CD4-positive, alpha-beta T cell treated with Interleukin-17A for 1 hour (primary cell): ENCODE results near the gene DNAJB6.

Experiments used
- DNase-seq: peaks from one replicate; pipeline ENCODE4 v3.0.0-alpha.2; 2020

DNAJB6 gene

GRCh38 chr7:157397731-157398691, 61.2 kb downstream of the DNAJB6 start:
- no peak for DNase-seq

DNA sequence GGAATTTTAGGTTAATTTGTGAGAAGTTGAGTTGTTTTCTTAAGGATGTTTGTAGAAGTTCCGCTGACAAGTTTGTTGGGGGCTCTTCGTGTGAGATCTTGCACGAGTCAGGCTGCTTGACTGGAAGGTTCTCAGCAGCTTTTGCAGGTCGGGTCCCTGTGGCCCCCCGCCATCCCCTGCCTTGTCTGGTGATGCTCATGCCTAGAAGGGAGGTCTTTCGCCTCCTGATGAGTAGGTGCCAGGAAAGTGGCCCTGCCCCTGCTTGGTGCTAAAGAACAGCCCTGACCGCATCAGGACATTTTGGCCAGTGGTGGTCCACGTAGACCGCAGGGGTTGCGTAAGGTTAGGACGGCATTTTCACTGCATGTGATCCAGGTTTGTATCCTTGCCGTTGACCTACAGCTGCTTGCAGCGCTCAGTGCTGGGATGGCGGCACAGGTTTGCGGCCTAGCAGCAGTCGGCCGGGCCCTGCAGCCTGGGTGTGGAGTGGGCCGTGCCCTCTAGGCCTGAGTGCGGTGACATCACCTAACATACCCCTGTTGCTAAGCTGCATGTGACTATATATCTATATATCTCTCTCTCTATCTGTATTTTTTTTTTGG, 62.4 kb downstream of the DNAJB6 start:
- DNase-seq, result no peak

DNA sequence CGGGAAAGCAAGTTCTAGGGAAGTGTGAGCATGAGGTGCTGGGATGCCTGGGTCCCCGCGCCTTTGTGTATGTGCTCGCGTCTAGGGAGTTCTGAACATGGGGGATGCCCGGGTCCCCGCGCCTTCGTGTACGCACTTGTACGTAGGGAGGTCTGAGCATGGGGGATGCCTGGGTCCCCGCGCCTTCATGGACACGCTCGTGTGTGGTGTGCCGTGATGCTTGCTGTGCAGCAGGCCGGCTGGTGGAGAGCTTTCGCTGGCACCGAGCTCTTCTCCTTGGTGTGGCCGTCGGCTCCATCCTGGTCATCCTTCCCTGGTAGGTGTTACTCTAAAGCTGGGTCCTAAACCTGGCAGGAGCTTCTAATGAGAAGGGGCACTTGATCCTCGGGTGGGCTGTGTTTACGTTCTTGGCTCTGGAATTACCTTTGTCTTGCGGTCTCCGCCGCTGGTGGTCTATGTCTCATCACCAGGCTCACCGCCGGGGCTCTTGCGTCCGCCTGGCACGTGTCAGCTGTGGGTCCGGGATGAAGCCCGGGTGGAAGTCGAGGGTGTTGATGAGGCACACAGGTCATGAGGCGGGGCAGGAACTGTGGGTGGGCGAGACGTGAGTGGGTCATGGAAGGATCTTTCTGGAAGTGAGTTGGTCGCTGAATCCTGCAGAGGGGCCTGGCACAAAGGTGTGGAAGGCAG, 63.5 kb downstream of the DNAJB6 start:
- no peak for DNase-seq

GRCh38 chr7:157401567-157402387, 65.0 kb downstream of the DNAJB6 start:
- DNase-seq, result no peak

GRCh38 chr7:157402388-157402703, 65.5 kb downstream of the DNAJB6 start:
- no peak for DNase-seq

DNA sequence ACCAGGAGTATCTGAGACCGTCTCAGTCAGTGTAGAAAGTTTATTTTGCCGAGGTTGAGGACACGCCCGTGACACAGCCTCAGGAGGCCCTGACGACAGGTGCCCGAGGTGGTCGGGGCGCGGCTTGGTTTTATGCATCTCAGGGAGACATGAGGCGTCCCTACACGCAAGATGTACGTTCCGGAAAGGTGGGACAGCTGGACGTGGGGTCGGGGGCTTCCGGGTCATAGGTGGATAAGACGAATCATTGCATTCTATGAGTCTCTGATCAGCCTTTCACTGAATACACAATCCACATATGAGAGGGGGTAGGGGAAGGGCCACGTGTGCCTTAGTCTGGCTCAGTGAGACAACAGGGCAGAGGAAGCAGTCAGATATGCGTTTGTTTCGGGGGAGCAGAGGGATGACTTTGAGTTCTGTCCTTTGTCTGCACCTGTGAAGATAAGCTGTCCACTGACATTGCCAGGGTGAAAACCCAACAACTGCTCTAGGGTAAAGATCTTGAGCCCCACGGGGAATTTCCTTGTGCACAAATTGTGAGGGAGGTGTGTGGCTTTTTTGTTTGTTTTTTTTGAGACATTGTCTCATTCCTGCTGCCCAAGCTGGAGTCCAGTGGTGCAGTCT, 66.2 kb downstream of the DNAJB6 start:
- DNase-seq, result no peak

DNA sequence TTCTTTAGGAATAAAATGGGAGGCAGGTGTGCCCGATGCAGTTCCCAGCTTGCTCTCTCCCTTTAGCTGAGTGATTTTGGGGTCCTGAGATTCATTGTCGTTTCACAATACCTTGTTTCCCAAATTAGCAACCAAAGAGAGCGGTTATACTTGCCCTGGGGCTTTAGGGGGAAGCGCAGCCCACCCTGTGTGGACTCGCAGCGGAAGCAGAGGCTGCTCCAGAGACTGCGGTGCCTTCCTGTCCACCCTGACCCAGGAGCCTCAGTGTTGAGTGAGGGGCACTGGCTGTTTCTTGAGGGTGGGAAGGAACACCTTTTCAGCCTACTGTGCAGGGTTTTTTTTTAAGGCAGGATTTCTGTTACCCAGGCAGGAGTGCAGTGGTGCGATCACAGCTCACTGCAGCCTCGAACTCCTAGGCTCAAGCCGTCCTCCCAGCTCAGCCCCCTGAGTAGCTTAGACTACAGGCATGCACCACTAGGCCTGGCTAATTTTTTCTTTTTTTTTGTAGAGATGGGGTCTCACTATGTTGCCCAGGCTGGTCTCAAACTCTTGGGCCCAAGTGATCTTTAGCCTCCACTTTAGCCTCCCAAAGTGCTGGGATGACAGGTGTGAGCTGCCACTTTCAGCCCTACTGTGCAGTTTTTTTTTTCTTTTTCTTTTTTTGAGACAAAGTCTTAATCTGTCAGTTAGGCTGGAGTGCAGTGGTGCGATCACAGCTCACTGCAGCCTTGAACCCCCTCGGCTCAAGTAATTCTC, 67.0 kb downstream of the DNAJB6 start:
- DNase-seq, result no peak

GRCh38 chr7:157404845-157405481, 68.2 kb downstream of the DNAJB6 start:
- no peak for DNase-seq

GRCh38 chr7:157405501-157405900, 68.7 kb downstream of the DNAJB6 start:
- DNase-seq, result no peak

- no peak for DNase-seq
Measured at GRCh38 chr7:157405914-157406810, 69.4 kb downstream of the DNAJB6 start.

DNA sequence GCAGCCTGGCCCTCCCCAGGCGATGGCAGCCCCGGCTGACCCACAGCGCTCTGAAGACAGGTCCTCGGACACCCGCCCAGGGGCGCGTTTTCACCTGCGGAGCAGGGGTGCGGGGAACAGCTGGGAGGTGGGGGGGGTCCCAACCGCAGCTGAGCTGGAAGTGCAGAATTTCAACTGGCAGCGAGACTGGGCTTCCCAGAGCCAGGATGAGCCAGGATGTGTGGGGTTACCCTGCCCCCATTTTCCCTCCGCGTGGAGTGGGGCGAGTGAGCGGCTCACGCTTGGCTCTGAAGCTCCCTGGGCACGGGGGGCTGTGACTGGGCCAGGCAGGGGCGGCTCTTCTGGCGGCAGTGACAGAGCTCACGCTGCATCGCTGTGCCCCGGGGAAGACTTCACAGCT, 70.2 kb downstream of the DNAJB6 start:
- DNase-seq, result no peak

DNA sequence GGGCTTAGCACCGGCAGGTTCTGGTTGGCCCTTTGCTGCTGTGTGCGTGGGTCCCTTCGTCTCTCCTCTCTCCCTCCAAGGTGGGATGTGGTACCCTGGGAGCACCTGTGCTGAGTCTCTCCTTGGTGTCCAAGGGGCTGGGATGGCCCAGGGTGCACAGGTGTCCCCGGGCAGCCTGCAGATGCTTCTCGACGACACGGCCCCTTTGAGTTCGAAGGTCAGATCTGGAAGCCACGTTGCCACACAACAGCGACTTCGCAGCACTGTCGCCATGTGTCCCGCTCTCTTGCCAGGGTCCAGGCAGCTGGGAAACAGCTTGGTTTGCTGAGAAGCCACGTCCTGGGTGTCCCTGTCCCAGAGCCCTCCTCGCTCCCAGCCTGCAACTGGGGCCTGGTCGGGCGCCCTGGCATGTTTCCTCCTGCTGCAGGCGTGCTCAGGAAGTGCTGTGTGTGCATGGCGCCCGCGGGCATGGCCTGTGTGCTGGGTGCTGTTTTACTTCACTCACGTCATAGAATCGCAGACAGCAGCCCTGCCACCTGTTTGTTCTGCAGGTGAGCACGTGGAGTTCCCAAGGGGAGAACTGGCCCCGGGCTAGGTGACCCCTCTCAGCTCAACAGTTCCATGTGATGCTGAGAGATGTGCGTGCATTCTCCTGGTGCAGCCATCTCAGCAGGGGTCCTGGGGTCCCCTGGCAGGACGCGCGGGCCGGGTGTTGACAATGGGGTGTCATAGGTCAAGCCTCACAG, 70.9 kb downstream of the DNAJB6 start:
- no peak for DNase-seq

DNA sequence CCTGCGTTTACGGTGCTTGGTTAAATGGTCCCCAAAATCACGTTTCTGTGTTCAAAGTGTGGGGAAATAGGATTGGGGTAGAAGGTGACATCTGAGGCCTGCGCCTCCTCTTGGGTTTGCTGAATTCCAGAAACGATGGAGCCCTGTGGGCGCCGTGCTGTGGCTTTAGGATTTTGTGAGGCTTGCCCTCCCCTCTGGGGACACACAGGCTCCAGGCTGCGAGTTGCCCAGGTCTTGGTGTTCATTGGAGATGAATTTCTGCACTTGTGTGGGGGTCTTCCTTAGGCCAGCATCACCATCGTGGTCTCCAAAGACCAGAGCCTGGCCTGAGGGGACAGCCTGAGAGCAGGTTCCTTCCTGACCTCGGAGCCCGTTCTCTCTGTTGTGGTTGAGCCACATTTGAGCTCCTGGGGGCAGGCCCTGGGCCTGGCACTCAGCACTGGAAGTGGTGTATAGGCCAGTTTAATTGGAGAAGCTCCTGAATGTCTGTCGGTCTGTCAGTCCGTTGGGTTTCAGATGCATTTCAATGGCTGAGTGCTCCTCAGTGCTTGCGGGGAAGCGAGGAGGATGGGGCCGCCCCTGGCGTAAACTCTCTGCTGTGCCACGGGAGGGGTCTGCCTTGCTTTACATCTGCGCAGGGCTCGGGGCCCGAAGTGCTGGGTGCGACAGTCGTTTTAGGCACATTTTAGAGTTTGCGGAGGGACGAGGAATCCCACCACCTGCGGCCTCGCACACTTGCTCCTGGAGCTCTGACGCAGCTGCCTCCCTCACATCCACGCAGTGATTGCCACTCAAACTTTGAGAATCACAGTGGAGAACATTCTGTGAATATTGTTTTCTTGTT, 71.7 kb downstream of the DNAJB6 start:
- no peak for DNase-seq

DNA sequence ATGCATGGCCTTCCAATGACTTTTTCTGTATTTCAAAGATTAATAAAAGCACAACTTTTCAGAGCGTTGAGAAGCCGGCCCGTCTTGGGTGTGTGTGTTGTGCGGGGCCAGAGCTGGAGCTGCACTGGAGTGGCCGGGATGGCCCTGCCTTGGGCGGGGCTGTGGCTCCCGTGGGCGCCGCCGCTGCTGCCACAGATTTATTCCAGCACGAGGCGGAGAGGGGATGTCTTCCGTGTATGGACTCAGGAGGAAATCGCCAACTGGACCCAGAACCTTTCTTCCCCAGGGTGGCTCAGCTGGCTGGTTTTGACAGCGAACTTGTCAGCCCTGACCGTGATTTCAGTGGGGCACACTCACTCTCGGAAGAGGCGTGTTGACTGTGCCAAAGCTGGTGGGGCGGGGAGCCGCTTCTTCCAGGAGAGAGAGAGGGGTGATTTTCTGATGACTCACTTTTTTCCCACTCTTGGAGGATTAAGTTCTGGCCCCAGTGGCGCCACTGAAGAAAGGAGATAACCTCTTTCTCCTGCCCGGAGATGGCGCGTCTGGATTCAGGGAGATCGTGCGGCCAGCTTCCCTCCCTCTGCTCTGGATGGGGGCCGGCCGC, 72.4 kb downstream of the DNAJB6 start:
- DNase-seq, result no peak

- DNase-seq, result no peak
Measured at GRCh38 chr7:157409753-157410727, 73.2 kb downstream of the DNAJB6 start.

DNA sequence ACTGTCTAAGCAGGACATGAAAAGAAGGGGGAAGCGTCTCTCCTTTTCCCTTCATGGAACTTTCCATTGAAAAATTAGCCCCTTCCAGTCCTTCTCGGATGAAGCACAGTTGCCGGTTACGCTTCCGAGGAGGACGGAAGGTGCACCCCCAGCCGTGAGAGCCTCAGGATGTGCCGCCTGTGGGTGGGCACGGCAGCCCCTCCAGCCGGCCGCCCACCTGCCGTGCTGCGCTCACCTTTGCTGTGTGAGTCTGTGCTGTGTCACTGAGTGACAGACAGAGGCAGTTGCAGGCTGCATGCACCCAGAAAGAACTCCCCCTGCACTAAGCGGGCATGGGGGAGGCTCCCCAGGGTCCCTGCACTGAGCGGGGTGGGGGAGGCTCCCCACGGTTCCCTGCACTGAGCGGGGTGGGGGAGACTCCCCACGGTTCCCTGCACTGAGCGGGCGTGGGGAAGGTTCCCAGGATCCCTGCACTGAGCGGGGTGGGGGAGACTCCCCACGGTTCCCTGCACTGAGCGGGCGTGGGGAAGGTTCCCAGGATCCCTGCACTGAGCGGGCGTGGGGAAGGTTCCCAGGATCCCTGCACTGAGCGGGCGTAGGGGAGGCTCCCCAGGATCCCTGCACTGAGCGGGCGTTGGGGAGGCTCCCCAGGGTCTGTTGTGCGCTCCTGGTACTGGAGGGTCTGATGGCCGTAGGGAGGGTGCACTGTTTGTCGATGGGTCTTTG, 74.2 kb downstream of the DNAJB6 start:
- DNase-seq, result no peak
